GM12875 (cell line): ENCODE data around the gene SLC45A1.

Source experiments
- H3K4me3 ChIP-seq: one replicate; pipeline ENCODE4 v1.5.1; 2011; ENCODE audit warnings: low read depth, low read length, control low read depth
- TF ChIP-seq, protein P1 (sequence below): IDR thresholded peaks from 2 replicates; pipeline ENCODE4 v1.5.1; 2011; ENCODE audit warnings: low read depth, mild to moderate bottlenecking, control low read depth, inconsistent platforms, low read length, moderate library complexity, borderline replicate concordance; ENCODE audit not compliant: insufficient read depth

SLC45A1 gene

DNA sequence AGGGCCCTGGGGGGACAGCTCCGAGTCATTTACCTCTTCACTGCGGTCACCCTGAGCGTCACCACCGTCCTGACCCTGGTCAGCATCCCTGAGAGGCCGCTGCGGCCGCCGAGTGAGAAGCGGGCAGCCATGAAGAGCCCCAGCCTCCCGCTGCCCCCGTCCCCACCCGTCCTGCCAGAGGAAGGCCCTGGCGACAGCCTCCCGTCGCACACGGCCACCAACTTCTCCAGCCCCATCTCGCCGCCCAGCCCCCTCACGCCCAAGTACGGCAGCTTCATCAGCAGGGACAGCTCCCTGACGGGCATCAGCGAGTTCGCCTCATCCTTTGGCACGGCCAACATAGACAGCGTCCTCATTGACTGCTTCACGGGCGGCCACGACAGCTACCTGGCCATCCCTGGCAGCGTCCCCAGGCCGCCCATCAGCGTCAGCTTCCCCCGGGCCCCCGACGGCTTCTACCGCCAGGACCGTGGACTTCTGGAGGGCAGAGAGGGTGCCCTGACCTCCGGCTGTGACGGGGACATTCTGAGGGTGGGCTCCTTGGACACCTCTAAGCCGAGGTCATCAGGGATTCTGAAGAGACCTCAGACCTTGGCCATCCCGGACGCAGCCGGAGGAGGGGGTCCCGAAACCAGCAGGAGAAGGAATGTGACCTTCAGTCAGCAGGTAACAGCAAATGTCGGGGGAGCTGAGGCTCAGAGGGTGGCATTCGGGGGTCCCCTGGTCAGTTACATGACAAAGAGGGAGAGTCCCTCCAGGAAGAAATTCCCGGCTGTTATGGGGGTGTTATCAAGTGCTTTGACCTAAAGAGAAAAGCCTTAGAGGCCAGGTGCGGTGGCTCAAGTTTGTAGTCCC lies 12.6 kb downstream of the SLC45A1 start:
- TF ChIP-seq, protein P1, sequence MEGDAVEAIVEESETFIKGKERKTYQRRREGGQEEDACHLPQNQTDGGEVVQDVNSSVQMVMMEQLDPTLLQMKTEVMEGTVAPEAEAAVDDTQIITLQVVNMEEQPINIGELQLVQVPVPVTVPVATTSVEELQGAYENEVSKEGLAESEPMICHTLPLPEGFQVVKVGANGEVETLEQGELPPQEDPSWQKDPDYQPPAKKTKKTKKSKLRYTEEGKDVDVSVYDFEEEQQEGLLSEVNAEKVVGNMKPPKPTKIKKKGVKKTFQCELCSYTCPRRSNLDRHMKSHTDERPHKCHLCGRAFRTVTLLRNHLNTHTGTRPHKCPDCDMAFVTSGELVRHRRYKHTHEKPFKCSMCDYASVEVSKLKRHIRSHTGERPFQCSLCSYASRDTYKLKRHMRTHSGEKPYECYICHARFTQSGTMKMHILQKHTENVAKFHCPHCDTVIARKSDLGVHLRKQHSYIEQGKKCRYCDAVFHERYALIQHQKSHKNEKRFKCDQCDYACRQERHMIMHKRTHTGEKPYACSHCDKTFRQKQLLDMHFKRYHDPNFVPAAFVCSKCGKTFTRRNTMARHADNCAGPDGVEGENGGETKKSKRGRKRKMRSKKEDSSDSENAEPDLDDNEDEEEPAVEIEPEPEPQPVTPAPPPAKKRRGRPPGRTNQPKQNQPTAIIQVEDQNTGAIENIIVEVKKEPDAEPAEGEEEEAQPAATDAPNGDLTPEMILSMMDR = no peak

DNA sequence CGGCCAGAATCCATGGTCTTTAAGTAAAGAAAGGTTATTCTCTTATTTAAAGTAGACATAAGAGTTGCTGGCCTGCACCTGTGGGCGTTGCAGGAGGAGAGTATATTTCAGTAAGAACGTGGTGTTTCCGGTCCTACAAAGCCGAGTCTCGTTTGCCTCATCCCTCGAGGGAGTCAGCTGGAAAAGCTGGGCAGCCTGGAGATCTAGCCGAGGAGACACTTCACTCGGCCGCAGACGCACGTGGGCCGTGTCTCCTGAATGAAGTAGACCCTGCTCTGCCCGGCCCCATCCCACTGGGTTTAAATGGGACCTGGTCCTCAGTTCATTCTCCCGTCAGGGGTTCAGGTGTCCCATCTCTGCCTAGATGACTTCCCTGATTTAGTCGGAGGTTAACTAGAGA lies 14.9 kb downstream of the SLC45A1 start:
- H3K4me3 ChIP-seq = no peak overlapping the region
- TF ChIP-seq, protein P1 = no peak

More for the DNA sequence above, 12.6 kb downstream of the SLC45A1 start:
- no peak overlapping the region for H3K4me3 ChIP-seq

GRCh38 chr1:8333246-8333987 lies 15.5 kb downstream of the SLC45A1 start:
- H3K4me3 ChIP-seq = no peak overlapping the region
- TF ChIP-seq, protein P1 = no peak

GRCh38 chr1:8334106-8334851 lies 16.4 kb downstream of the SLC45A1 start:
- H3K4me3 ChIP-seq = no peak overlapping the region
- TF ChIP-seq, protein P1 = no peak

DNA sequence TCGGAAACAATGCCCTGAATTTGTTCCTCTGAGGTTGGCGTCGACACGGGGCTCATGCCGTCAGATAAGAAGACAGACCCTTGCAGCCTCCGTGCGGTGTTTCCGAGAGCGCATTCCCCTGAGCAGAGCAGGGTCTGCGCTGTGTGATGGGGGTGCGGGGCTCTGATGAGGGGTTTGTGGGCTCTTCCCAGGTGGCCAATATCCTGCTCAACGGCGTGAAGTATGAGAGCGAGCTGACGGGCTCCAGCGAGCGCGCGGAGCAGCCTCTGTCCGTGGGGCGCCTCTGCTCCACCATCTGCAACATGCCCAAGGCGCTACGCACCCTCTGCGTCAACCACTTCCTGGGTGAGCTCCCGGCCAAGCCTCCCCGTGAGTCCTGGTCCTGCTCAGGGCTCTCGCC lies 17.3 kb downstream of the SLC45A1 start:
- TF ChIP-seq, protein P1 = no peak

GRCh38 chr1:8337776-8338525 lies 20.0 kb downstream of the SLC45A1 start:
- TF ChIP-seq, protein P1 = no peak
- H3K4me3 ChIP-seq = no peak overlapping the region

More for the DNA sequence above, 17.3 kb downstream of the SLC45A1 start:
- no peak overlapping the region for H3K4me3 ChIP-seq
